Measurements from ENCODE around the gene NUDCD2. TPM values are rescaled to one million over a fixed set of nuclear protein-coding genes. Genes with fewer than 3 reads are reported as not detected.

Gene NUDCD2
- total RNA-seq, 1 donor from 2014 or later, result 6.6 TPM

DNA sequence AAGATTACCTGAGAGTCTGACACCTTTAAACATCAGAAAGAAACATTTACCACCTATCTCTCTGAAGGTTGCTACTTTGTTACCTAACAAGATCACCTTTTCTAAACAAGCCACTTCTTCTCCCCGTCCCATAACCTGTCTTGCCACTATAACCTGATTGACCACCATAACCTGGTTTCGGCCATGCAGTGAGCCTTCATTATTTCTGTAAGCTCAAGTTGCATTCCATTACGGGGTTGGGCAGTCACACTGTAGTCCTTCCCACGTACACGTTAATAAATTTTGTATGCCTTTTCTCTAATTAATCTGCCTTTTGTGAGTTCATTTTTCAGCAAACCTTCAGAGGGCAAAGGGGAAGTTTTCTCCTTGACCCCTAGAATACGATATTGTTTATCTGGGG, 50.5 kb downstream of the NUDCD2 start:
- H3K36me3 ChIP-seq (ENCODE audit: control insufficient read depth, insufficient read depth, low read length), result no peaks in the 10 kb centered on the region
- DNase-seq (ENCODE audit: low read depth) (peak; percentile 27), FAIRE-seq (no peak)
- H3K4me3 ChIP-seq (ENCODE audit: low read depth, low read length), result no peak overlapping the region
- TF ChIP-seq, protein P1, sequence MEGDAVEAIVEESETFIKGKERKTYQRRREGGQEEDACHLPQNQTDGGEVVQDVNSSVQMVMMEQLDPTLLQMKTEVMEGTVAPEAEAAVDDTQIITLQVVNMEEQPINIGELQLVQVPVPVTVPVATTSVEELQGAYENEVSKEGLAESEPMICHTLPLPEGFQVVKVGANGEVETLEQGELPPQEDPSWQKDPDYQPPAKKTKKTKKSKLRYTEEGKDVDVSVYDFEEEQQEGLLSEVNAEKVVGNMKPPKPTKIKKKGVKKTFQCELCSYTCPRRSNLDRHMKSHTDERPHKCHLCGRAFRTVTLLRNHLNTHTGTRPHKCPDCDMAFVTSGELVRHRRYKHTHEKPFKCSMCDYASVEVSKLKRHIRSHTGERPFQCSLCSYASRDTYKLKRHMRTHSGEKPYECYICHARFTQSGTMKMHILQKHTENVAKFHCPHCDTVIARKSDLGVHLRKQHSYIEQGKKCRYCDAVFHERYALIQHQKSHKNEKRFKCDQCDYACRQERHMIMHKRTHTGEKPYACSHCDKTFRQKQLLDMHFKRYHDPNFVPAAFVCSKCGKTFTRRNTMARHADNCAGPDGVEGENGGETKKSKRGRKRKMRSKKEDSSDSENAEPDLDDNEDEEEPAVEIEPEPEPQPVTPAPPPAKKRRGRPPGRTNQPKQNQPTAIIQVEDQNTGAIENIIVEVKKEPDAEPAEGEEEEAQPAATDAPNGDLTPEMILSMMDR (IDR thresholded peaks at IDR 0.05; ENCODE audit: insufficient read depth, low read length, severe bottlenecking), result no peak
- no peaks in the 10 kb centered on the region for H3K27me3 ChIP-seq (ENCODE audit: control insufficient read depth, insufficient read depth, low read length)

DNA sequence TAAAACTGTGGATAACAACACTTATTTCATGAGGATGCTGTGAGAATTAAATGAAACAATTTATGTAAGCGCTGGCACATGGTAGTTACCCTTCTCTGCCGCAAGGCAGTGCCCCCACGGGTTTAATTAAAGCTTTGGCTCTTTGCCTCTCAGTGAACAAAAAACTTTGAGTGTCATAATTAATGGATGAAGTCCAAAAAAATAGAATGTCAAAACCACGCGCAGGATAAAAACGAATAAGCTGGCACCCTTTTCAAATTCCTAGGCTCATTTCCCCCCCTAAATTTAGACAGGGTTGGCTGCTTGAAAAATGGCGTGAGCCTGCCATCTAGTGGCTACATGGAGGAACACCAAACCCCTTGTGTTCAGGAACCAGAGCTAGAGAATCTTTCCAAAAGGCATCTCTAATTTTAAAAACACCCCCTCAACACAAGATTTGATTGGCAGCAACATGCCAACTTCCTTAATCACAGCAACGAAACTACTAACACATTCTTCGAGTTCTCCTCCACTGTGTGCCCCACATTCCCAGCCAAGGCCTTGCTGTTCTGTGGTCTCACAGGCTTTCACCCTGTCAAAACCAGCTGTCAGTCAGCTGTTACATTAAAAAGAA, 51.5 kb downstream of the NUDCD2 start:
- TF ChIP-seq, protein P1 (IDR thresholded peaks at IDR 0.05; ENCODE audit: insufficient read depth, low read length, severe bottlenecking), result peak; percentile 83
- Histone ChIP-seq H3K4me3 (ENCODE audit: low read depth, low read length) (no peak overlapping the region), H3K36me3 (ENCODE audit: control insufficient read depth, insufficient read depth, low read length) (no peaks in the 10 kb centered on the region), H3K27me3 (ENCODE audit: control insufficient read depth, insufficient read depth, low read length) (no peaks in the 10 kb centered on the region)
- DNase-seq (ENCODE audit: low read depth) (peak; percentile 50), FAIRE-seq (no peak)

DNA sequence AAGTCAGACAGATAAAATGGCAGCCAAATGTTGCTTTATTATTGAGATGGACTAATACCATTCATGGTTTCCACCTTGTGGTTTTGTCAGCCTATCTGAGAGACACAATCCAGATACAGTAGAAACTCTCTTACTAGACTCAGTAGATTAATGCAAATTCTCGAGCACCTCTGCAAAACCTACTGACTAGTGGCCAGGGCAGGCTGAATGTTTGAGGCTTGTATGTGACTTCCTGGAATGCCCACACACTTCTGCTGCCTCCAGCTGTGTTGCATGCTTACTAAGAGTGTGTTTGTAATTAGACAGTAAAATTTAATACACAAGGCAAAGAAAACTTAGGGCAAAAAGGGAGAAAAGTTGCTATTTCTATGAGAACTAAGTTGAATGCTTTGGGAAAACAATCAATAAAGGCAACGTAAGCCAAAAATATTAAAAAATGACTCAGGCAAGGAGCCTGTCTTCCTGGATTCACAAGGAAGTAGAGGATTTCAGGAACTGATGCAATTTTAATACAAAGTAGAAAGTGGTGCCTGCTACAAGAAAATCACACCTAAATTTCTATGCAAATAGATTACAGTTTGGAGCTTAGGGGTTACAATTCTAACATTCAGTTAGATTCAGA, 52.8 kb downstream of the NUDCD2 start:
- H3K36me3 ChIP-seq (ENCODE audit: control insufficient read depth, insufficient read depth, low read length), result no peaks in the 10 kb centered on the region
- TF ChIP-seq, protein P1 (IDR thresholded peaks at IDR 0.05; ENCODE audit: insufficient read depth, low read length, severe bottlenecking), result no peak
- no peaks in the 10 kb centered on the region for H3K27me3 ChIP-seq (ENCODE audit: control insufficient read depth, insufficient read depth, low read length)
- DNase-seq (ENCODE audit: low read depth), result peak; percentile 7
- no peak for FAIRE-seq
- H3K4me3 ChIP-seq (ENCODE audit: low read depth, low read length), result no peak overlapping the region

DNA sequence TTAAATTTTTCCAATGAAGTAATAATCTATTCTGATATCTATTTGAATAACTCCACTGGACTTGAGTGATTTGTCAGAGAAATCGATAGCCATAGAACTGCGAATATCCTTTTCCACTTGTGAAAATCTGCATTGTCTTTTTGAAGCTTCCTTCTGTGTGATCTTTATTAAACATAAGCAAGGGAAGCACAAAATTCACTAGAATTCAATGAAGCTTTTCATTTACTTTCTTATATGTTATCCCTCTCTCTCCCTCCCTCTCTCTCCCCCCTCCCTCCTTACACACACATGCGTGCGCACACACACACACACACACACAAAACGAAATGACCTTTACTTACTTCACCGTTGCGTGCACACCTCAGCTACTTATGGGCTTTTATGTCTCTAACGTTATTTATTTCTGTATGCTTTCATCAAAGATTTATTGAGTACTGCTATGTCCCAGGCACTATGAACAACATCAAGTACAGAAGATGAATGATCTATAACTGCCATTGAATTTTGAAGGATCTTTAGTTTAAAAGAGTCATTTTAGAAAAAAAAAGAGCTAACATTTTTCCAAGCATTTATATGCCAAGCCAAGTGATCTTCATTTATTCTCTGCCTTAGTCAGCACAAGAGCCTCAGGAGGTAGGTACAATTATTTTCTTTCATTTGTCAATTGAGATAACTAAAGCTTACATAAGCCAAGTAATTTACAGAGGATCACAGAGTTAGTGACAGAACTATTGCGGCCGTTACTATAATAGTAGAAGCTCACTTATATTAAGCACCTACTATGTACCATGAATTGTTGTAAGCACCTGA, 55.3 kb downstream of the NUDCD2 start:
- Histone ChIP-seq H3K27me3 (ENCODE audit: control insufficient read depth, insufficient read depth, low read length) (no peaks in the 10 kb centered on the region), H3K4me3 (ENCODE audit: low read depth, low read length) (no peak overlapping the region), H3K36me3 (ENCODE audit: control insufficient read depth, insufficient read depth, low read length) (no peaks in the 10 kb centered on the region)
- FAIRE-seq, result no peak
- TF ChIP-seq, protein P1 (IDR thresholded peaks at IDR 0.05; ENCODE audit: insufficient read depth, low read length, severe bottlenecking), result no peak
- no peak for DNase-seq (ENCODE audit: low read depth)

DNA sequence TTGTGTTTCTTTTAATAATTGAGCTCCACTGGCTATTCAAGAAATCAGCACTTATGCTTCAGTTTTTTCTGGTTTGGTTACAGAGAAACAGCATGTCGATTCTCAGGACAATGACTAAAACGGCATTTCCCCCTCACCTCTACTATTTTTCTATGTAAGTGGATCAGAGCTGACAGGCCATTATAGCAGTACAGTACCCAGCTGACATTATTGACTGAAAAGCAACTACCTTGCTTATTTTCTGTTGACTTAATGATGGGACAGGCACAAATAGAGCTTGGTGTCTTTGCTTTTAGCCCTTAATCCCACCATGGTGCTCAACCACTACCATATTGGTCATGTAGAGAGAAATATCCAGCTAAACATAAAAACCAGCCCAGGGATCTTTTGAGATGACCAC, 57.9 kb downstream of the NUDCD2 start:
- no peaks in the 10 kb centered on the region for H3K36me3 ChIP-seq (ENCODE audit: control insufficient read depth, insufficient read depth, low read length)
- H3K27me3 ChIP-seq (ENCODE audit: control insufficient read depth, insufficient read depth, low read length), result no peaks in the 10 kb centered on the region
- no peak for FAIRE-seq
- TF ChIP-seq, protein P1 (IDR thresholded peaks at IDR 0.05; ENCODE audit: insufficient read depth, low read length, severe bottlenecking), result no peak
- H3K4me3 ChIP-seq (ENCODE audit: low read depth, low read length), result no peak overlapping the region
- DNase-seq (ENCODE audit: low read depth), result no peak
